IMR-90 (cell line): Measurements from ENCODE around the gene ZNF467. TPM values are rescaled to one million over a fixed set of nuclear protein-coding genes. Genes with fewer than 3 reads are reported as not detected.

Experiments
- ATAC-seq: fragments of 200-7000 bp; cut with Tn5 transposase; 2 replicates; pipeline ENCODE4 v1.9.1; 2020; ENCODE audit warnings: low read depth, mild to moderate bottlenecking, moderate library complexity
- BruUV-seq: library from RNA; stranded (reverse); fragments of 400-500 nt; replicated peaks from 2 replicates; lab custom pipeline; 2021; lab: Mats Ljungman, UMichigan
- CTCF ChIA-PET: fragments of 300-600 bp; formaldehyde crosslinking; extraction: SDS; loops from one replicate; lab custom pipeline; 2021; ENCODE audit warnings: antibody characterized with exemption; lab: Yijun Ruan, JAX
- POLR2A ChIA-PET: fragments of 300-600 bp; sonication (Branson Sonifier 250); formaldehyde crosslinking; loops from one replicate; lab custom pipeline; 2022; ENCODE audit warnings: antibody characterized with exemption; ENCODE audit not compliant: unreplicated experiment; lab: Charles Lee
- DNase-seq: peaks from one replicate; pipeline ENCODE4 v3.0.0; 2013
- H2AFZ ChIP-seq: replicated peaks from 2 replicates; pipeline ENCODE3; 2013; ENCODE audit warnings: low read length, mild to moderate bottlenecking; ENCODE audit not compliant: poor library complexity
- H2AK5ac ChIP-seq: 2 replicates; pipeline ENCODE4 v1.6.1; 2013; ENCODE audit warnings: low read depth, low read length, inconsistent platforms
- H2AK9ac ChIP-seq: replicated peaks from 2 replicates; pipeline ENCODE3; 2013; ENCODE audit warnings: mild to moderate bottlenecking, low read depth, low read length, moderate library complexity; ENCODE audit not compliant: poor library complexity
- H2BK120ac ChIP-seq: 2 replicates; pipeline ENCODE4 v1.6.1; 2013; ENCODE audit warnings: low read depth, low read length, inconsistent platforms
- H2BK15ac ChIP-seq: 3 replicates; pipeline ENCODE4 v1.6.1; 2013; ENCODE audit warnings: low read depth, low read length, inconsistent platforms
- H2BK20ac ChIP-seq: 2 replicates; pipeline ENCODE4 v1.6.1; 2013; ENCODE audit warnings: low read depth, mild to moderate bottlenecking, inconsistent platforms, low read length, moderate library complexity
- H2BK5ac ChIP-seq: 2 replicates; pipeline ENCODE4 v1.6.1; 2013; ENCODE audit warnings: mild to moderate bottlenecking, low read depth, low read length, inconsistent platforms; ENCODE audit not compliant: poor library complexity, severe bottlenecking
- H3K14ac ChIP-seq: replicated peaks from 2 replicates; pipeline ENCODE4 v1.6.1; 2013; ENCODE audit warnings: low read depth, low read length, inconsistent platforms
- H3K18ac ChIP-seq: 2 replicates; pipeline ENCODE4 v1.6.1; 2013; ENCODE audit warnings: low read depth, low read length, control low read depth
- H3K23ac ChIP-seq: 2 replicates; pipeline ENCODE4 v1.6.1; 2013; ENCODE audit warnings: low read depth, low read length, inconsistent platforms
- H3K27ac ChIP-seq: 2 replicates; pipeline ENCODE4 v1.5.1; 2013; ENCODE audit warnings: mild to moderate bottlenecking, control low read depth, low read length; ENCODE audit not compliant: insufficient read depth
- H3K27me3 ChIP-seq: 2 replicates; pipeline ENCODE4 v1.6.1; 2013; ENCODE audit warnings: low read length; ENCODE audit not compliant: control insufficient read depth, insufficient read depth
- H3K36me3 ChIP-seq: 2 replicates; pipeline ENCODE4 v1.6.1; 2013; ENCODE audit warnings: low read length, mixed read lengths; ENCODE audit not compliant: control insufficient read depth, insufficient read depth
- H3K4ac ChIP-seq: 2 replicates; pipeline ENCODE4 v1.6.1; 2013; ENCODE audit warnings: low read depth, low read length, inconsistent platforms
- H3K4me1 ChIP-seq: 2 replicates; pipeline ENCODE4 v1.6.1; 2013; ENCODE audit warnings: low read length, mixed read lengths; ENCODE audit not compliant: control insufficient read depth, insufficient read depth
- H3K4me2 ChIP-seq: 2 replicates; pipeline ENCODE4 v1.6.1; 2013; ENCODE audit warnings: low read depth, mild to moderate bottlenecking, control low read depth, low read length, moderate library complexity
- H3K4me3 ChIP-seq: 2 replicates; pipeline ENCODE4 v1.5.1; 2013; ENCODE audit warnings: low read depth, mild to moderate bottlenecking, control low read depth, low read length, moderate library complexity; ENCODE audit not compliant: insufficient read depth
- H3K56ac ChIP-seq: 2 replicates; pipeline ENCODE4 v1.6.1; 2013; ENCODE audit warnings: low read length, inconsistent platforms; ENCODE audit not compliant: insufficient read depth; ENCODE audit errors: extremely low read depth
- H3K79me1 ChIP-seq, 2 experiments: 2 replicates each; pipeline ENCODE4 v1.6.1; 2013; ENCODE audit warnings: low read length in 2 of 2, inconsistent platforms in 1 of 2, low read depth in 1 of 2
- H3K9ac ChIP-seq: 2 replicates; pipeline ENCODE4 v1.6.1; 2013; ENCODE audit warnings: low read depth, low read length, control low read depth
- H3K9me1 ChIP-seq: 2 replicates; pipeline ENCODE4 v1.6.1; 2013; ENCODE audit warnings: low read length, inconsistent platforms; ENCODE audit not compliant: insufficient read depth
- H3K9me3 ChIP-seq: 2 replicates; pipeline ENCODE4 v1.6.1; 2013; ENCODE audit warnings: low read length; ENCODE audit not compliant: control insufficient read depth, insufficient read depth
- H4K20me1 ChIP-seq: 2 replicates; pipeline ENCODE4 v1.6.1; 2013; ENCODE audit warnings: low read length, inconsistent platforms; ENCODE audit not compliant: insufficient read depth
- H4K5ac ChIP-seq: 2 replicates; pipeline ENCODE4 v1.6.1; 2013; ENCODE audit warnings: mild to moderate bottlenecking, low read depth, low read length, control low read depth
- H4K8ac ChIP-seq, 2 experiments: 2 replicates each; pipeline ENCODE4 v1.6.1; 2013; ENCODE audit warnings: low read depth in 2 of 2, low read length in 2 of 2, control low read depth in 1 of 2, inconsistent platforms in 1 of 2
- H4K91ac ChIP-seq: 2 replicates; pipeline ENCODE4 v1.6.1; 2013; ENCODE audit warnings: low read depth, low read length, inconsistent platforms; ENCODE audit not compliant: insufficient read depth
- BHLHE40 ChIP-seq: fragments of 150-350 bp; IDR thresholded peaks from 2 replicates; pipeline ENCODE4 v1.6.1; 2016; ENCODE audit warnings: mild to moderate bottlenecking, low read depth, low read length
- CHD1 ChIP-seq: IDR thresholded peaks from 2 replicates; pipeline ENCODE4 v1.6.1; 2012; ENCODE audit warnings: low read depth, low read length, improper control_type of control experiment
- FOS ChIP-seq: fragments of 150-350 bp; IDR thresholded peaks from 2 replicates; pipeline ENCODE4 v1.6.1; 2016; ENCODE audit warnings: low read depth, low read length
- MAZ ChIP-seq: IDR thresholded peaks from 2 replicates; pipeline ENCODE4 v1.6.1; 2012; ENCODE audit warnings: low read depth, mild to moderate bottlenecking, low read length, improper control_type of control experiment, moderate library complexity, borderline replicate concordance
- MXI1 ChIP-seq: IDR thresholded peaks from 2 replicates; pipeline ENCODE4 v1.6.1; 2012; ENCODE audit warnings: low read depth, mild to moderate bottlenecking, low read length, moderate library complexity, borderline replicate concordance
- NFE2L2 ChIP-seq: fragments of 150-350 bp; IDR thresholded peaks from 2 replicates; pipeline ENCODE4 v1.6.1; 2016; ENCODE audit warnings: low read depth, mild to moderate bottlenecking, low read length
- POLR2A ChIP-seq: IDR thresholded peaks from 2 replicates; pipeline ENCODE4 v1.6.1; 2012; ENCODE audit warnings: mild to moderate bottlenecking, low read depth, low read length
- RAD21 ChIP-seq: IDR thresholded peaks from 2 replicates; pipeline ENCODE4 v1.6.1; 2012; ENCODE audit warnings: low read length, improper control_type of control experiment
- RCOR1 ChIP-seq: IDR thresholded peaks from 2 replicates; pipeline ENCODE4 v1.6.1; 2012; ENCODE audit warnings: mild to moderate bottlenecking, low read length, improper control_type of control experiment; ENCODE audit not compliant: insufficient replicate concordance
- RFX5 ChIP-seq: IDR thresholded peaks from 2 replicates; pipeline ENCODE4 v1.8.0; 2012; ENCODE audit warnings: low read depth, mild to moderate bottlenecking, low read length, moderate library complexity
- WGBS, 2 experiments: methylation state at CpG; one replicate each; pipeline versions ENCODE4 v1.1.5 to v1.1.7; 2013; ENCODE audit warnings: missing lambda C conversion rate in 2 of 2; ENCODE audit not compliant: insufficient read length in 1 of 2; ENCODE audit errors: extremely low coverage in 2 of 2; 5-methylcytosine and 5-hydroxymethylcytosine counted together
- dilution Hi-C: fragments of 300-500 bp; cut with HindIII; formaldehyde crosslinking; loops from one replicate; pipeline ENCODE4 v1.14.3; 2018; ENCODE audit warnings: low sequenced_read_pairs; ENCODE audit not compliant: unreplicated experiment
- in situ Hi-C: fragments of 300-500 bp; cut with MboI; formaldehyde crosslinking; loops from 3 replicates; pipeline ENCODE4 v1.14.3; 2019; ENCODE audit warnings: low sequenced_read_pairs, inconsistent platforms, mixed read lengths
- intact Hi-C: fragments of 100-400 bp; cut with micrococcal nuclease; formaldehyde crosslinking; loops from 2 replicates; pipeline ENCODE4 v1.10.0; 2022
- polyA plus RNA-seq, 3 experiments: library from polyadenylated mRNA; depleted of rRNA; stranded (reverse); fragments of >200 nt; gene quantifications; 2 replicates each; pipeline ENCODE4 v1.2.3, GENCODE V29; 2012; ENCODE audit warnings: low replicate concordance in 1 of 3
- total RNA-seq: library from RNA; depleted of rRNA; stranded (reverse); fragments of >200 nt; gene quantifications from 2 replicates; pipeline ENCODE4 v1.2.3, GENCODE V29; 2012
- TF ChIP-seq, protein P1 (sequence below): conservative IDR thresholded peaks from 2 replicates; pipeline ENCODE4 v1.5.1; 2012; ENCODE audit warnings: mild to moderate bottlenecking, low read depth, low read length, improper control_type of control experiment

Gene ZNF467
- total and polyA plus RNA-seq, 2 of the 4 experiments (the other 2 are of a cell fraction): 0.67 TPM; not detected in 1

DNA sequence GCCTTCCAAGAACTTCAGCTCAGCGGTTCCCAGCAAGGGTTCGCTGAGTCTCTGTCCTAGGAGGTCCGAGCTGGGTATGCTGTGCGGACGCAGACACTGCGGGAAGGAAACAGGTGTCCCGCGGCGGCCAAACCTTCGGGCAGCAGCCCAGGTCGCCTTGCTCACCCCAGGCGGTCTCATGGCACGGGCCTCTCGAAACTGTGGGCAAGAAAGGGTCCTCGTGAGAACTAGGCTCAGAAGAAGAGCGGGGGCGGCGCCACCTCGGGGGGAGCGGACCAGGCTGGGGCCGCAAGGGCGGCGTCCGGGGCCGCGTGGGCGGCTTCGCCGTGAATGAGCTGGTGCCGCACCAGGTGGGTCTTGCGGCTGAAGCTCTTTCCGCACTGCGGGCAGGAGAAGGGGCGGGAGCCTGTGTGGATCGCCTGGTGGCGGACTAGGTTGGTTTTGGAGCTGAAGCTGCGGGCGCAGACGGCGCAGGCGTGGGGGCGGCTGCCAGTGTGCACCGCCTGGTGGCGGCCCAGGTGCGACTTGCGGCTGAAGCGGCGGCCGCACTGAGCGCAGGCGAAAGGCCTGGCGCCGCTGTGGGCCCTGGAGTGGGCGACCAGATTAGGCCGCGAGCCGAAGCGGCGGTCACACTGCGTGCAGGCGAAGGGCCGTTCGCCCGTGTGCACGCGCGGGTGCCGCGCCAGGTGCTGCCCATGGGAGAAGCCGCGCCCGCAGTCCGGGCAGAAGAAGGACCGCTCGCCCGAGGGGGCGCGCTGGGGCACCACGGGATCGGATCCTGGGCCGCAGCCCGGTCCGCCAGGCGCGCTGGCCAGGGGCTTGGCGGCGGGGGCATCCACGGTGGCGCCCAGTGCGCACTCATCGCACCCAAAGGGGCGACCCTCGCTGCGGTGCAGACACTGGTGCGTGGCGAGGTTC, 8.6 kb downstream of the ZNF467 start:
- in situ Hi-C loops (no loop called here), intact Hi-C loops (no loop called here), dilution Hi-C loops (no loop called here)
- H3K27ac ChIP-seq: no peak overlapping the region
- no peak overlapping the region for H2BK20ac ChIP-seq
- no peak overlapping the region for H3K4me3 ChIP-seq
- no peak overlapping the region for H2BK5ac ChIP-seq
- H3K4me2 ChIP-seq: no peak overlapping the region
- no peak overlapping the region for H2AFZ ChIP-seq
- DNase-seq (no peak), ATAC-seq (no peak)
- H3K9me3 ChIP-seq: no peaks in the 10 kb centered on the region; the same call in 1 of the 2 replicates
- H2BK120ac ChIP-seq: no peak overlapping the region
- no peak overlapping the region for H3K4ac ChIP-seq
- 64% methylated on average over 41 of the region's 96 CpGs; no CpG with 5 or more reads in 1 of the 2 experiments for WGBS, 2 experiments
- H3K23ac ChIP-seq: no peak overlapping the region
- no peak overlapping the region for H2AK9ac ChIP-seq
- H3K79me1 ChIP-seq: no peaks in the 10 kb centered on the region
- H3K14ac ChIP-seq: no peak overlapping the region
- peaks cover 18% of the 10 kb centered on the region for H3K27me3 ChIP-seq
- no peak overlapping the region for H4K8ac ChIP-seq
- no peaks in the 10 kb centered on the region for H3K9me1 ChIP-seq
- TF ChIP-seq RFX5 (no peak), MAZ (no peak), RAD21 (no peak), FOS (no peak), POLR2A (no peak), NFE2L2 (no peak), RCOR1 (no peak), CHD1 (no peak), BHLHE40 (no peak), MXI1 (no peak)
- TF ChIP-seq, protein P1, sequence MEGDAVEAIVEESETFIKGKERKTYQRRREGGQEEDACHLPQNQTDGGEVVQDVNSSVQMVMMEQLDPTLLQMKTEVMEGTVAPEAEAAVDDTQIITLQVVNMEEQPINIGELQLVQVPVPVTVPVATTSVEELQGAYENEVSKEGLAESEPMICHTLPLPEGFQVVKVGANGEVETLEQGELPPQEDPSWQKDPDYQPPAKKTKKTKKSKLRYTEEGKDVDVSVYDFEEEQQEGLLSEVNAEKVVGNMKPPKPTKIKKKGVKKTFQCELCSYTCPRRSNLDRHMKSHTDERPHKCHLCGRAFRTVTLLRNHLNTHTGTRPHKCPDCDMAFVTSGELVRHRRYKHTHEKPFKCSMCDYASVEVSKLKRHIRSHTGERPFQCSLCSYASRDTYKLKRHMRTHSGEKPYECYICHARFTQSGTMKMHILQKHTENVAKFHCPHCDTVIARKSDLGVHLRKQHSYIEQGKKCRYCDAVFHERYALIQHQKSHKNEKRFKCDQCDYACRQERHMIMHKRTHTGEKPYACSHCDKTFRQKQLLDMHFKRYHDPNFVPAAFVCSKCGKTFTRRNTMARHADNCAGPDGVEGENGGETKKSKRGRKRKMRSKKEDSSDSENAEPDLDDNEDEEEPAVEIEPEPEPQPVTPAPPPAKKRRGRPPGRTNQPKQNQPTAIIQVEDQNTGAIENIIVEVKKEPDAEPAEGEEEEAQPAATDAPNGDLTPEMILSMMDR: no peak
- no peak overlapping the region for H4K5ac ChIP-seq
- POLR2A ChIA-PET: no interaction called here
- H2AK5ac ChIP-seq: no peak overlapping the region
- H4K91ac ChIP-seq: no peak overlapping the region
- H2BK15ac ChIP-seq: no peak overlapping the region
- H3K4me1 ChIP-seq: no peaks in the 10 kb centered on the region
- no peak overlapping the region for H3K56ac ChIP-seq
- H3K18ac ChIP-seq: no peak overlapping the region
- no peaks in the 10 kb centered on the region for H4K20me1 ChIP-seq
- H3K36me3 ChIP-seq: no peaks in the 10 kb centered on the region
- CTCF ChIA-PET: no interaction called here
- no peak overlapping the region for H3K9ac ChIP-seq
- no TSS peak for BruUV-seq
